Cardiac fibroblast (primary cell): ENCODE data around the gene MTUS2.

ENCODE experiments used
- DNase-seq, 2 donors: peaks; one replicate each; pipeline versions ENCODE4 v3.0.0 to v3.0.0-alpha.2; 2010; ENCODE audit warnings: low read depth in 2 of 2
- H3K4me3 ChIP-seq, 2 donors: replicated peaks in 1 of 2; 1 replicate in 1 of 2; 2 replicates in 1 of 2; pipeline ENCODE4 v1.5.1; 2011; ENCODE audit warnings: low read depth in 2 of 2, low read length in 2 of 2, mild to moderate bottlenecking in 2 of 2, moderate library complexity in 1 of 2
- TF ChIP-seq, protein P1 (sequence below): IDR thresholded peaks from one replicate; pipeline ENCODE4 v1.5.1; 2011; ENCODE audit warnings: low read depth, mild to moderate bottlenecking, low read length, inconsistent platforms

Gene MTUS2

DNA sequence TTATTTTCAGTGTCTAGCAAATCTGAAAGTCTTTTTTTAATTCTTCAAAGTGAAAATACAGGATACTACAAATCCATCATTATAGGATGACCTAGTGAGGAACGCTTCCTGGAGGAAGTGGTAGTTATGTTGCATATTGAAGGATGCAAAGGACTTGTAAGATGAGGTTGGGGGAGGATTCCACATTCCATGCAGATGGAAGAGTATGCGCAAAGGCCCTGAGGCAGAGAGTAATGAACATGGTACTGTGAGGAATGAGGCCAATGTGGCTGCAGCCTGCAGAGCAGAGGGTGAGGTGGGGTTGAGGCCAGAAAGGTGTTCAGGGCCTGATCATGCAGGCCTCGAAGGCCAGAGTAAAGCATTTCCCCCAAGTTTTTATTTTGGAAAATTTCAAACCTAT, 202.8 kb downstream of the MTUS2 start:
- no peak for DNase-seq
- TF ChIP-seq, protein P1, sequence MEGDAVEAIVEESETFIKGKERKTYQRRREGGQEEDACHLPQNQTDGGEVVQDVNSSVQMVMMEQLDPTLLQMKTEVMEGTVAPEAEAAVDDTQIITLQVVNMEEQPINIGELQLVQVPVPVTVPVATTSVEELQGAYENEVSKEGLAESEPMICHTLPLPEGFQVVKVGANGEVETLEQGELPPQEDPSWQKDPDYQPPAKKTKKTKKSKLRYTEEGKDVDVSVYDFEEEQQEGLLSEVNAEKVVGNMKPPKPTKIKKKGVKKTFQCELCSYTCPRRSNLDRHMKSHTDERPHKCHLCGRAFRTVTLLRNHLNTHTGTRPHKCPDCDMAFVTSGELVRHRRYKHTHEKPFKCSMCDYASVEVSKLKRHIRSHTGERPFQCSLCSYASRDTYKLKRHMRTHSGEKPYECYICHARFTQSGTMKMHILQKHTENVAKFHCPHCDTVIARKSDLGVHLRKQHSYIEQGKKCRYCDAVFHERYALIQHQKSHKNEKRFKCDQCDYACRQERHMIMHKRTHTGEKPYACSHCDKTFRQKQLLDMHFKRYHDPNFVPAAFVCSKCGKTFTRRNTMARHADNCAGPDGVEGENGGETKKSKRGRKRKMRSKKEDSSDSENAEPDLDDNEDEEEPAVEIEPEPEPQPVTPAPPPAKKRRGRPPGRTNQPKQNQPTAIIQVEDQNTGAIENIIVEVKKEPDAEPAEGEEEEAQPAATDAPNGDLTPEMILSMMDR: no peak
- H3K4me3 ChIP-seq: no peak overlapping the region

DNA sequence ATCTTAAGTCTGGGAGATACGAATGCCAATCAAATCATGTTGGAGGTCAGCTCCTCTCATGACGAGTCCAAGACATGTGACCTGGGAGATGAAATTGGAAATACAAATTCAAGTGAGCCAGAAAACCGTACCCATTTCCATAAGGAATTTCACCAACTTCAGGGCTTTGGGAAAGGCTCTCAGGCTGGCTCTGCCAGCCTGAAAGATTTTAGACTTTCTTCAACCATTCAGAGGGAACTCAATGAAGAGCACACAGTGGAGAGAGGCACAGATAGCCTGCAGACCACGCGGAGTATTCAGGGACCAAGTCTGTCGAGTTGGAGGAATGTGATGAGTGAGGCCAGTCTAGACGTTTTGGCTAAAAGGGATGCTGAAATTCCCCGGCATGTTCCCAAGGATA, 204.6 kb downstream of the MTUS2 start:
- no peak overlapping the region for H3K4me3 ChIP-seq
- TF ChIP-seq, protein P1: no peak
- DNase-seq: no peak

DNA sequence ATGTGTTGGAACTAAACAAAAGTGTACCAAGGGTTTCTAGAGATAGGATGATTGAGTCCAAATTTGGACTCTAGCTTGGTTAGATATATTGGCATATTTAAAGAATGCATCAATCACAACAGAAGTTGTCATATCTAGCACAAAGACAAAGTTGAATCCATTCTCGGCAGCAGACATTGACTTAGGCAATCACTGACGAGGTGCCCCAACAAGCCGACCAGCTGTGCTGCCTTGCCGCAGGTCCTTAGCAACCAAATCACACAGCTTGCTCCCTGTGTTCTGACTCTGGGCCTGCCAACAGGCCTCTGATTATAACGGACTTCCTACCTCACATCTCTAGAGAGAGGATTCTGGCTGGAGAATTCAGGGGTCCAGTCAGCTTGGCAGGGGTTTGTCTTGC, 208.7 kb downstream of the MTUS2 start:
- TF ChIP-seq, protein P1: no peak
- no peak for DNase-seq

DNA sequence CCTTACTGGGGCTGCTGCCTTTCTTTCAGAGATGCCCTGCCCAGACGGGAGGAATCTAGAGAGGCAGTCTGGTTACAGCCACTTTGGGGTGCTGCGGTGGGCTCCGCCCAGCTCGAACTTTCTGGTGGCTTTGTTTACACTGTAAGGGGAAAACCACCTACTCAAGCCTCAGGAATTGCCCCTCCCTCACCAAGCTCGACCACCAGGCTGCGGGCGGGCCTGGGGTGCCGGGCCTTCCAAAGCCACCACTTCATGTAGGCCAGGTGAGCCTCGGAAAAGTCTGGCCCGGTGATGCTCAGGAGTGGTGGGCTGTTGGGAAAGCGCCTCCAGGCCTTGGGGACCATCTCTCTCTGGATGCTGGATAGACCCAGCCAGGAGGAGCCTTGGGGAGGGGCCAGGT, 218.6 kb downstream of the MTUS2 start:
- H3K4me3 ChIP-seq: no peak overlapping the region
- TF ChIP-seq, protein P1: no peak
- DNase-seq: no peak

More for the DNA sequence above, 208.7 kb downstream of the MTUS2 start:
- H3K4me3 ChIP-seq: no peak overlapping the region

DNA sequence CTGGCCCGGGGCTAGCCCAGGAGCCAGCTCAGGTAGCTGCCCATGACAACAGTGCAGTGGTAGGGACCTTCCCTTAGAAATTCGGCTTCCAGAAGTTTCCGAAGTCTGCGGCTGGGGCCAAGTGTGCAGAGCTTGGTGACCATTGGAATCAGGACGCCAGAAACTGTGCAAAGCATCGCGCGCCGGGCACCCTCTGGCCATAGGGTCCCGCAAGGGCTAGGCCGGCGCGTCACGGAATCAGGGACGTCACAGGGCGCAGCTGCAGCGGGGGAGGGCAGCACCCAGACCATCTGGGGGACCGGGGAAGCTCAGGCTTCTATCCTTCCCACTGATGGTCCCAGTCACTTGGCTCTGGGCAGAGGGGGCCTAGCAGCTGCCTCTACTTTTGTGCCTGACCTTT, 219.1 kb downstream of the MTUS2 start:
- TF ChIP-seq, protein P1: no peak
- H3K4me3 ChIP-seq: no peak overlapping the region
- no peak for DNase-seq

DNA sequence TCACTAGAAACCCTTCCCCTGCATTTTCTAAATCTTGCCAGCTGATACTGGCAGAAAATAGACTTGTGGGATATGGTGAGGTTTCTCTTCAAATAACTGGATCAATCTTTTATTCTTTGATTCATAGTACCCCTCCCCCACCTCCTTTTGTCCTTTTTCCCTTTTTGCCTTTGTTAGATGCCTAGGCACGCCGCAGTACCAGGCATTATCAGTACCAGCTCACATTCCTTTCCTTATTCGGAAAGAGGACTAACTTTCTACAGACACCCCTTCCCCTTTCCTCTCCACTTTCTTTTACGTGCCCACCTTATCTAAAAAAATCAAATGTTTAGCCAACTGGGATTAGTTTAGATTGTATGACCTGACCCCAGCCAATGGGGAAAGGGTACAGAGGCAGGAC, 226.4 kb downstream of the MTUS2 start:
- no peak overlapping the region for H3K4me3 ChIP-seq

DNA sequence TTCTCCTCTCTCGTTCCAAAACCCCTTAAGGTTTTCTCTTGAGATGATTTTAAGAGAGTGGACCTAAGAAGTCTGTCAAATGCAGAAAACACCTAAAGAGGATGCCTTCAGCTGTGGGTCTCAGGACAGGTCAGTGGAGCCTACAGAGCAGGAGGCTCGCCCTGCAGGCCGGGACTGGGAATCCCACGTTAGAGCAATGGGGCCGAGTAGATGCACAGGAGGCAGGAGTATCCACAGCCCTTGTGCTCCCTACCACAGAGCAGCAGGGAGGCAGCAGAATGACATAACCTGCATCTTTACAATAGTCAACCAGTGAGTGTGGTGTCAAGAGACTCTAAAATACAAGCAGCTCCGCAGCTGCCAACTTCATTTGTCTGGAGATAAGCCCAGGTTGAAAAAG, 229.4 kb downstream of the MTUS2 start:
- DNase-seq: no peak
- TF ChIP-seq, protein P1: no peak
- no peak overlapping the region for H3K4me3 ChIP-seq

More for the DNA sequence above, 226.4 kb downstream of the MTUS2 start:
- TF ChIP-seq, protein P1: no peak
- DNase-seq: no peak
